GM19025 (cell line): Measurements from ENCODE around the gene PSMD2.
A peak's percentile ranks its signal among the peaks of the same experiment; 100 is the strongest.

Experiments used
- ATAC-seq: cut with Tn5 transposase; IDR thresholded peaks from one replicate; pipeline ENCODE4 v1.9.1; 2021; ENCODE audit warnings: mild to moderate bottlenecking, low read depth, moderate library complexity; ENCODE audit not compliant: unreplicated experiment

The PSMD2 gene

DNA sequence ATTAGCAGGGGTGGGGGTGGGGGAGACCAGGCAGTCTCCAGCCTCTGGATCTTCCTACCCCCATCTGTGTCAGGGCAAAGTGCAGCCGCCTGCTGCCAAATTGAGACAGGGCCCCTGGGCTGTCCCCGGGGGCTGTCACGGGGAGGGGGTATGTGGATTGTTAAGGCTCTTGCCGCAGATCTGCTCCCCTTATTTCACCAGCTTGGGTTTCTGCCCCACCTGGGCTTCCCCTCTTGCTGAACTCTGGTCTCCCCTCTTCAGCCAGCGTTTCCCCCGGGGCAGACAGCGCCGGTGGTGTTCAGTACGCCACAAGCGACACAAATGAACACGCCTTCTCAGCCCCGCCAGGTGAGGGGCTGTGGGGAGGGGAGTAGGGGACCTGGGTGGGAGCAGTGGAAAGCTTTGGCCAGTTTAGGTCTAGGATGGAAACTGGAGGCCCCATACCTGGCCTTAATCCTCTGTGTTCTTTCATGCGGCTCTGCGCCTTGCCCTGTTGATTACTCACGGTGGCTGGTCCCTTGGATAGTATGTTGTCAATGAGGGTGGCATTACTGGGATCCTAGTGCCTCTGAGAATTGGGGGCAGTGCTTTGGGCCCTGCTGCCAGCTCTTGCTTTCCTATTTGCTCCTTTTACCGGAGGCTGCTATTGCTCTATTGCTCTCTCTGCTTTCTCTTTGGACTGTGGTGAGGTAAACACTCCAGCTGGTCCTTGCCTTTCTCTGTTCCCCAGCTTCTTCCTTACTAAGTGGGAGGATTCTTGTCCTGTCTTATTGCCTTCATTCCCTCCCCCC, 17.0 kb downstream of the PSMD2 start:
- ATAC-seq = no peak

DNA sequence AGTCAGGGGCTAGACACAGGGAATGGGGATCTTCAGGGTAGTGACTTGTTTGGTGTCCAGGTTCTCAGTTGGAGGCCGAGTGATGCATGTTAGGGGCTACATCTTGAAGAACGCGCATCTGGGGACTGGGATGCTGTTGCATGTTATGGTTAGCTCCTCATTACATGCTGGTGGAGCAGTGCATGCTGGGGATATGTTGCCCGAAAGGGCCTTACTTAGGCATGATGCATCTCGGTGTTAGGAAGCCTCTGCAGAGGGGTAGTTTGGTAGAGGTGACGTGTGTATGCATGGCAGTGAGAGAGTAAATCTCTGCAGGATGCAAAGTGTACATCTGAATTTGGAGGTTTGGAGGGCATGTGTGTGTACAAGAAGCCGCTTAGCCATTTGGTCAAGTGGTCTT, 17.8 kb downstream of the PSMD2 start:
- no peak for ATAC-seq

DNA sequence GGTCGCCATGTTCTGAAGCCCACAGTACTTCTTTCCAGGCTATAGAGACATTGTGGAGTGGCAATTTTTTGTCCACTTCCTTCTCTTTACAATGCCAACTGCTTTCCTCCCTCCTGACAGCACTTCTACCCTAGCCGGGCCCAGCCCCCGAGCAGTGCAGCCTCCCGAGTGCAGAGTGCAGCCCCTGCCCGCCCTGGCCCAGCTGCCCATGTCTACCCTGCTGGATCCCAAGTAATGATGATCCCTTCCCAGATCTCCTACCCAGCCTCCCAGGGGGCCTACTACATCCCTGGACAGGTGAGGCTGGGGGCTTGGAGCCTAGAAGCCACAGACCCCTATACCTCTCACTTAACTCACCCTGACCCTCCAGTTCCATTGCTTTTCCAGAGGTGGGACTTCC, 18.2 kb downstream of the PSMD2 start:
- no peak for ATAC-seq

DNA sequence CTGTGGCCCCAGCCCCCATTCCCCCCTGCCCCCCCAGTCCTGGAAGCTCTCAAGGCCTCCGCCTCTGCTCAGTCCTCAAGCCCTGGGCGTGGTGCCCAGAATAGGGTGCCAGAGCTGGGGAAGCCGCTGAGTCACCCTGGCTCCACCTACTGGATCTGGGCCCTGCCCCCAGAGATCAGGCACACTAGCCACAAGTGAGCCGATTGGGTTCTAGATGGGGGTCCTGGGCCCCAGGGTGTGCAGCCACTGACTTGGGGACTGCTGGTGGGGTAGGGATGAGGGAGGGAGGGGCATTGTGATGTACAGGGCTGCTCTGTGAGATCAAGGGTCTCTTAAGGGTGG, 21.0 kb downstream of the PSMD2 start:
- no peak for ATAC-seq

DNA sequence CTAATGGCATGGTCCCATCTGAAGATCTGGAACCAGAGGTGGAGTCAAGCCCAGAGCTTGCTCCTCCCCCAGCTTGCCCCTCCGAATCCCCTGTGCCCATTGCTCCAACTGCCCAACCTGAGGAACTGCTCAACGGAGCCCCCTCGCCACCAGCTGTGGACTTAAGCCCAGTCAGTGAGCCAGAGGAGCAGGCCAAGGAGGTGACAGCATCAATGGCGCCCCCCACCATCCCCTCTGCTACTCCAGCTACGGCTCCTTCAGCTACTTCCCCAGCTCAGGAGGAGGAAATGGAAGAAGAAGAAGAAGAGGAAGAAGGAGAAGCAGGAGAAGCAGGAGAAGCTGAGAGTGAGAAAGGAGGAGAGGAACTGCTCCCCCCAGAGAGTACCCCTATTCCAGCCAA, 22.6 kb downstream of the PSMD2 start:
- ATAC-seq = no peak

DNA sequence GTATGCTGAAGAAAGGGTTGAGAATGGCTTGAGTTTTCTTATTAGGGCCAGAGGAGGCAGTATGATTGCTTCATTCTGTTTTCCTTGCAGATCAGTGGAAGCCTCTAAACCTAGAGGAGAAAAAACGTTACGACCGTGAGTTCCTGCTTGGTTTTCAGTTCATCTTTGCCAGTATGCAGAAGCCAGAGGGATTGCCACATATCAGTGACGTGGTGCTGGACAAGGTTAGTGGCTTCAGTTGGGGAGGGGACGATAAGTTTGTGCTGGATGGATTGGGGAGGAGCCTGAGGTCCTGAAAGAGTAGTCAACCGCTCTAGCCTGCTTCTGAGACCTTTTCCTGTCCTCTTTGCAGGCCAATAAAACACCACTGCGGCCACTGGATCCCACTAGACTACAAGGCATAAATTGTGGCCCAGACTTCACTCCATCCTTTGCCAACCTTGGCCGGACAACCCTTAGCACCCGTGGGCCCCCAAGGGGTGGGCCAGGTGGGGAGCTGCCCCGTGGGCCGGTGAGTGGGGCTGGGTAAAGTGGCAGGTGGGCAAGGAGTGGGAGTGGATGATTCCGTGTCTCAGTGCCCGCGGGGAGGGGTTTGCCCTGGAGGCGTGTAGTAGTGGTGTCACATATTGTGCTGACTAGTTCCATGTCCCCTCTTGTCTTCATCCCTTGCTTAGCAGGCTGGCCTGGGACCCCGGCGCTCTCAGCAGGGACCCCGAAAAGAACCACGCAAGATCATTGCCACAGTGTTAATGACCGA, 23.9 kb downstream of the PSMD2 start:
- ATAC-seq = no peak

DNA sequence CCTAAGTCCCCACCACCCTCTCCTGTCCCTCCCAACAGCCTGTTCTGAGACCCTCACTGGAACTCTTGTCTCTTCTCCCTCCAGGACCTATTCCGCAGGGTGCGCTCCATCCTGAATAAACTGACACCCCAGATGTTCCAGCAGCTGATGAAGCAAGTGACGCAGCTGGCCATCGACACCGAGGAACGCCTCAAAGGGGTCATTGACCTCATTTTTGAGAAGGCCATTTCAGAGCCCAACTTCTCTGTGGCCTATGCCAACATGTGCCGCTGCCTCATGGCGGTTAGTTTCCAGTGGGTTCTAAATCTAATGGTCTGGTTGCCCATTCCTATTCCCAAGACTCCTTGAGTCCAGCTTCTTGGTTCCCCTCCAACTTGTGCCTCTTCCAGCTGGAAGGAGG, 24.7 kb downstream of the PSMD2 start:
- no peak for ATAC-seq

DNA sequence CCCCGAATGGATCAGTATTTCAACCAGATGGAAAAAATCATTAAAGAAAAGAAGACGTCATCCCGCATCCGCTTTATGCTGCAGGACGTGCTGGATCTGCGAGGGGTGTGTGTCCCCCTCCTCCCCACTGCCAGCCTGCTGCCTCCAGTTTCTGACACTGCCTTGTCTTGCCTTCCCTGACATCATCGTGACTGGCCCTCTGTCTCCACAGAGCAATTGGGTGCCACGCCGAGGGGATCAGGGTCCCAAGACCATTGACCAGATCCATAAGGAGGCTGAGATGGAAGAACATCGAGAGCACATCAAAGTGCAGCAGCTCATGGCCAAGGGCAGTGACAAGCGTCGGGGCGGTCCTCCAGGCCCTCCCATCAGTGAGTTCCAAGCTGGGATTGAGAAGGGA, 26.2 kb downstream of the PSMD2 start:
- ATAC-seq = no peak

DNA sequence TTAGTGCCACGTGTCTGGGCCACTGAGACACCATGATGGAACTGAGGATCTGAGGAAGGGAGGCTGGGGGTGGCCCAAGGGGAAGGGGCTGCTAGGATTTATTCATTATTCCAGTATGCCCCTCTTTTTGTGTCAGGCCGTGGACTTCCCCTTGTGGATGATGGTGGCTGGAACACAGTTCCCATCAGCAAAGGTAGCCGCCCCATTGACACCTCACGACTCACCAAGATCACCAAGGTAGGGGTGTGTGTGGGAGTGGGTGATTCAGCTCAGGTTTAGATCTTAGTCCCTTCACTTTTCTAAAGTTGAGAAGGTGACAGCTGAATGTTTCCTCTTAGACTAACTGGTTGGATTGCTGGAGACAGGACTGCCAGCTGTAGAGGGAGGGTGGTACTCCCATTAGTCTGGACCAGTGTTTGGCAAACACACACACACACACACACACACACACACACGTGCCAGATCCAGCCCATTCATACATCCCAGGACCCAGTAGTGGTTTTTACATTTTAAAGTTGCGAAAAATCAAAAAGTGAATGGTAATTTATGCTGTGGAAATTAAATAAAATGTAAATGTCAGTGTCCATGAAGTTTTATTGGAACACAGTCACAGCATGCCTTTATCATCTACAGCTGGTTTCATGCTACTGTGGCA, 26.8 kb downstream of the PSMD2 start:
- ATAC-seq = no peak

DNA sequence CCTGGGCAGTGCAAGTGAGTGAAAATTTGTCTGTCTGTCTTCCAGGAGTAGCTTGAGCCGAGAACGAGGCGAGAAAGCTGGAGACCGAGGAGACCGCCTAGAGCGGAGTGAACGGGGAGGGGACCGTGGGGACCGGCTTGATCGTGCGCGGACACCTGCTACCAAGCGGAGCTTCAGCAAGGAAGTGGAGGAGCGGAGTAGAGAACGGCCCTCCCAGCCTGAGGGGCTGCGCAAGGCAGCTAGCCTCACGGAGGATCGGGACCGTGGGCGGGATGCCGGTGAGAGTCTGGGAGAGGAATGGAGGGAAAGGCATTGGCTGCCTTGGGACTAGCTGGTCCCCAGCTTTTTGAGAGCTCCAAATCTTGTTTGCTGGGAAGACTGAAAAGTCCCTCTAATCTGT, 28.1 kb downstream of the PSMD2 start:
- ATAC-seq = no peak

DNA sequence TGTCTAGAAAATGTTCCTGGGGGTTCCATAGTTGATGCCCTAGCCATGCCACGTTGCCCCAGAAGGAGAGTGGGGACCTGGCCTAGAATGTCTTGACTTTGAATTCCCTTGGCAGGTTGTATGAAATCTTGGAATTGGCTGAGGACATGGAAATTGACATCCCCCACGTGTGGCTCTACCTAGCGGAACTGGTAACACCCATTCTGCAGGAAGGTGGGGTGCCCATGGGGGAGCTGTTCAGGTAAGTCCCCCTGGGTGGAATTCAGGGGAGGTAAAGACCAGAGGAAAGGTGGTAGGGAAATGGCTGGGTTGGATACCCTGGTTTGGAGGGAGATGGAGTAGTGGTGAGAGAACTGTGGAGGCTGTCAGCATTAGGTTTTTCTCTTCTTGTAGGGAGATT, 29.5 kb downstream of the PSMD2 start:
- ATAC-seq = no peak

DNA sequence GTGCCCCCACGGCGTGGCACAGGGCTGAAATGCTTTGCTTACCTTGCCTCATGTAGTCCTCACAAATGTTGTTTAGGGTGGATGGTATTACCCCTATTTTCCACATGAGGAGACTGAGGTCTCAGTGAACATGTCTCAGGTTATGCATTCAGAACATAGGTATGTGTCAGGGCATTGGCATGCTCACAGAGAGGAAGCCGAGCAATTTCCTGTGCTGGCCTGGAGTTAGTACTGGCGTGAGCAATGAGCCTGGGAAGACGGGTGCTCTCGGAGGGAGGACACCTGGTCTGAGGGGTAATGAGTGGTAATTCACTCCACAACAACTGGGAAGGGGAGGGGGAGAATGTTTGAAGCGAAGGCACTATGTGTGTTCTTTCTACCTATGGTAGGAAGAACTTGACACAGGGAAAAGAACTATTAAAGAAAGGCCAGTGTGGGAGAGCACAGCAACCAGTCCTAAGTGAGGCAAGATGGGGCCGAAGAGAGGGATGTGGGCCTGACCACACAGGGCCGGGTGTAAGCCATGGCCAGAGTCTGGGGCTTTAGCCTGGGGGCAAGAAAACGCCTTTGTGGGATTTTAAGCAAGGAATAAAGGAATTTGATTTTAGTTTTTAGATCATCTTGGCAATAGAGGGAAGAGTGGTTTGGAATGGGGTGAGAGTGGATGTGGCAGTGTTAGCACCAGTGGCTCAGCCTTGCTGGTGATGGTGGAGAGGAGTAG, 33.5 kb downstream of the PSMD2 start:
- ATAC-seq = no peak

DNA sequence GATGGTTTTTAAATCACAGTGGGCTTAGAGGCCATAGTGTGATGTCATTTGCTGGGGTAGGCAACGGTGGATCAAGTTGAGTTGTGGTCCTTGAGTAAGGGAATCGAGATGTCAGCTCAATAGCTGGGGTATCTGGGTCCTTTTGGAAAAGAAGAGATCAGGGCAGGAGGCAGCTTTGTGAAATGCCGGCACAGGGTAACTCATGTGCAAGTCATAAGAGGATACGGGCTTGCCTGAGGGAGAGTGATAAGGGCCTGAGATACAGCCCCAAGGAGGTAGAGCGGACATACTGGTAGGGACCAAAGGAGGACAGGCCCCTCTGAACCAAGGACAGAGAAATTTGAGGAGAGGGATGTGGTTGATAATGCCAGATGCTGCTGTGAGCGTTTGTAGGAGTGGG, 34.1 kb downstream of the PSMD2 start:
- no peak for ATAC-seq

DNA sequence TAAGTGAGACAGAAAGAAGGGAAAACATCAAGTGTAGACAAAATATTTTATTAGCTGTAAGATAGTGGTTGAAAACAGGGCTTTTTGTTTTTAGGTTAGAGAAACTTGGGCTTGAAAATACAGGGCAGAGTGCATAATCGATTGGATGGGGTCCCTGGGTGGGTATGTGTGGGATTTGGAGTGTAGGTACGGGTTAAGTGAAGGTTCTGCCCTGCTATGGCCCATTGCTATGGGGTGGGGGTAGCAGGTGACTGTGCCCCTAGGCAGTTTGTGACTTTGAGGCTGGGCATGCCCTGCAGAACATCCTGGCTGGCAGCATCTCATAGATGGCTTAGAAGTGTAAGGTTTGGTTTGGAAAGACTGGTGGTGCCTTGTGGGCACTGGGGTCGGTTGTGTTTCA, 34.7 kb downstream of the PSMD2 start:
- ATAC-seq = no peak

DNA sequence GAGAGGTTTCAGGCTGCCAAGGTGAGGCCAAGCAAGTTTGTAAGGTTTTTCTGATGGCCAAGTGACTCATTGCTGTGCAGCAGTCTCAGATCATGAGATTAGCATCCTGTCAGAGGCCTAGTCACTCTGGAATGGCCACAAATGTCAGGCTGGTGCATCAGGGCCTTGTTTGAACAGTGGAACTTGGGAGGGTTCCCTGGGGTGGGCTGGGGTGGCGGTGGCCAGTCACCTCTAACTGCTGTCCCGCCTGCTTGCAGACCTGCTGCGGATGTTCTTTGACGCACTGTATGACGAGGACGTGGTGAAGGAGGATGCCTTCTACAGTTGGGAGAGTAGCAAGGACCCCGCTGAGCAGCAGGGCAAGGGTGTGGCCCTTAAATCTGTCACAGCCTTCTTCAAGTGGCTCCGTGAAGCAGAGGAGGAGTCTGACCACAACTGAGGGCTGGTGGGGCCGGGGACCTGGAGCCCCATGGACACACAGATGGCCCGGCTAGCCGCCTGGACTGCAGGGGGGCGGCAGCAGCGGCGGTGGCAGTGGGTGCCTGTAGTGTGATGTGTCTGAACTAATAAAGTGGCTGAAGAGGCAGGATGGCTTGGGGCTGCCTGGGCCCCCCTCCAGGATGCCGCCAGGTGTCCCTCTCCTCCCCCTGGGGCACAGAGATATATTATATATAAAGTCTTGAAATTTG, 35.6 kb downstream of the PSMD2 start:
- no peak for ATAC-seq

DNA sequence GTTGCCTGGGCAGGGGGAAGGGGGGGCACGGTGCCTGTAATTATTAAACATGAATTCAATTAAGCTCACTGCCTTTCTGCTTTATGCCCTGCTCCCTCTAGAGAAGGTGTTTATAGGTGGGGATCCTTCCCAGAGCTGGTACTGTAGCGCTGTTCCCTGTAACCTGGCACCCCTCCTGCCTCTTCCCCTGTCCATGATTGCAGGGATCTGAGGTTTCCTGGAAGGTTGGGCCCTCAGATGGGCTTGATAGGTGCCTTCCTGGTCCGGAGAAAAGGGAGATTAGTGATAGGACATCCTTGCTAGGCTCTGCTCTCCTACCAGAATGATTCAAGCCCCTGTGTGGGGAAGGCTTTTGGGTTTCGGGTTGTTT, 36.2 kb downstream of the PSMD2 start:
- ATAC-seq = no peak

DNA sequence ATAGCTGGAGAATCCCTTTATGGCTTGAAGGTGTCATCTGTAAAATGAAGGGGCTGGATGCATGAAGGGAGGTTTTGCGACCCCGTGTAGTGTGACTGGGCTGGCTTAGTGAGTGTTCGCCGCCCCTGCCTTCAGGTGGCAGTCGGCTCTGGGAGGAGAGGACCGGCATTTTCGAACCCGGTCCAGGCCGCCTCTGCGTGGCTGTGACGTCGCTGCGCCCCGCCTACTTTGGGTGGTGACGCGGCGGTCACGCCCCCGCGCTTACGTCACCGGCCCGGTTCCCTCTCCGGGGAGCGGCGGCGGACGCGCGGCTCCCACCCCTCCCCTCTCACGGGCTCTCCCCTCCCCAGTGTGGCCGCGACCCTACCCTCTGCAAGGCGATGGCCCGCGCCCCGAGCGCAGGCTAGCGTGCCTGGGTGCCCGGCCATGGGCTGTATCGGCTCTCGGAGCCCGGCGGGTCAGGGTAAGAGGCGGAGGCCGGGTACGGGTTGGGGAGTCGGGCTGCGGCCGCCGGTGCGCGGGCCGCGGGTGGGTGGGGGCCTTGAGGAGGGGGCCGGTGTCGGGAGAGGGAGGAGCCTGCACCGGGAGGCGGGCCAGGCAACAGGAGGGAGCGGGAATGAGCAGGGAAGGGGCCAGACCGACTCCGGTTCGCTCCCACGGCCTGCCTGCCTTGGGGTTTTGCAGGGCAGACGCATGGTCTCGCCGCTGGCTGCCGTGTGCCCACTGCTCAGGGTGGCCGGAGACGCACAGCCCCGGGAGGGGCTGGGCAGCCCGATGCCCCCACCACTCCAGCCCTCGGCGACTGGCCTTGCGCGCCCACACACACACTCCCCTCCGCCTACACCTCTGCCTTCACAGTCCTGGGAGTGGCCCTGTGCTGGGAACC, 36.9 kb downstream of the PSMD2 start:
- ATAC-seq = peak; percentile 81

DNA sequence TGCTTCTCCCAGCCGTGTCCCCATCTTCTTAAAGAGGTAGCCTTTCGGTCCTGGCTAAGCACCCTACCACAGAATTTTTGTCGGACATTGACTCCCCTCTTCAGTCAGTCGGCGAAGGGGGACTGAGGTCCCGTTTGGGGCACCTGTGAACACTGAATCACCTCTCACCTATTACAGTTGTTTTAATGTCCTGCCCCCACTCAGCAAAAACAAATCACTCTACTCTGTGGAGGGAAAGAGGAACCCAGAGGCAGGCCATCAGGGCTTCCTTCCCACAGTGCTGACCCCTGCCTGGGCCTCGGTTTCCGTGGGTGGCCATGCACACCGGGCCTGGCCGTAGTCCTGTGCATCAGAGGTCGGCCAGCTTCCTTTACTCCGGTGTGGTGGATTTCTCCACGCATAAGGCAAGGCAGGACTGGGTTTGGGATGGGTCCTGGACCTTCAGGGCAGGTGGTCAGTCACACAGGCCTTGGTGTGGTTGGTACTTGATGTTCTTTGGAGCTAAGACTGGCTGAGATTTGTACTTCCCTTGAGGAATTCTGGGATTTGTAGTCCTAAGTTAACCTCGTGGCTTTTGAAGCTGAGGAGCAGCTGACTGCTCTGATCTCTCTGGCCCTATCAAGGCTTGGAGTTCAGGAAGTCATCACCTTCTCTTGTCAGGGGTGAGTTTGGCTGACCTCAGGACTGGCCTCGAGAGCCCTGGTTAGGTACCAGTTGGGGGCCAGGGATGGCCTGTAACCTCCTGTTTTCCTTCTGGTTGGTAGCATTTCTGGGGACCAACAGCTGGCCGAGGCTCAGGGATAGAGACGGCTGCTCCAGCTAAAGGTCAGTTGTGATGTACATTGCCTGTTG, 37.7 kb downstream of the PSMD2 start:
- no peak for ATAC-seq

DNA sequence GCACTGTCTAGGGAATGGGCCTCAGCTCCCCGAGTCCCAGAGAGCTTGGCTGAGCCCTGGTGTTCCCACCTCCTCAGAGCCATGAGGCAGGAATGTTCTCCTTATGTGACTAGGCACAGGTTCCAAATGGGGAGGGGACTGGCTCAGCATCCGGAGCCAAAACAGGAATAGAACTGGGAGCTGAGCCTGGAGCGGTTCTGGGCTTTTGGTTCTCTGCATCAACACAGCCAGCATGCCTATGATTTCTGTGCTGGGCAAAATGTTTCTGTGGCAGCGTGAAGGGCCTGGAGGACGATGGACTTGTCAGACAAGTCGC, 38.3 kb downstream of the PSMD2 start, which contains the start of gene FAM131A:
Gene FAM131A (plus strand): TSS at position 202 of the 316 bp plus-strand sequence. CDS start 31 bp downstream, at position 233.
- ATAC-seq = no peak
